Small intestine (tissue), 7 donors: Measurements from ENCODE around the gene MFAP4. TPM values are rescaled to one million over a fixed set of nuclear protein-coding genes. Genes with fewer than 3 reads are reported as not detected.

ENCODE experiments used
- DNase-seq, 2 donors: peaks; one replicate each; pipeline versions ENCODE4 v3.0.0 to v3.0.0-alpha.2; 2013
- FAIRE-seq: peaks from 2 replicates; lab custom pipeline; 2012; peaks lifted over from hg19 to GRCh38; lab: Jason Lieb, UNC
- H3K27ac ChIP-seq, 3 donors: one replicate each; pipeline ENCODE4 v1.5.1; 2013; ENCODE audit warnings: low read length in 2 of 3, mild to moderate bottlenecking in 2 of 3, control low read depth in 1 of 3, inconsistent platforms in 1 of 3, low read depth in 1 of 3, moderate library complexity in 1 of 3
- H3K27me3 ChIP-seq, 3 donors: one replicate each; pipeline ENCODE4 v1.6.1; 2013; ENCODE audit warnings: low read length in 3 of 3, inconsistent platforms in 1 of 3; ENCODE audit not compliant: control insufficient read depth in 3 of 3, insufficient read depth in 3 of 3
- H3K36me3 ChIP-seq, 3 donors: one replicate each; pipeline ENCODE4 v1.6.1; 2013; ENCODE audit warnings: low read length in 3 of 3, inconsistent platforms in 1 of 3, low read depth in 1 of 3, mild to moderate bottlenecking in 1 of 3, moderate library complexity in 1 of 3; ENCODE audit not compliant: control insufficient read depth in 3 of 3, insufficient read depth in 2 of 3
- H3K4me1 ChIP-seq, 3 donors: one replicate each; pipeline ENCODE4 v1.6.1; 2013; ENCODE audit warnings: low read length in 2 of 3, inconsistent platforms in 1 of 3, low read depth in 1 of 3, mild to moderate bottlenecking in 1 of 3, moderate library complexity in 1 of 3; ENCODE audit not compliant: control insufficient read depth in 3 of 3, insufficient read depth in 2 of 3
- H3K4me3 ChIP-seq, 3 donors: one replicate each; pipeline ENCODE4 v1.5.1; 2013; ENCODE audit warnings: low read length in 3 of 3, control low read depth in 1 of 3, inconsistent platforms in 1 of 3, low read depth in 1 of 3, mild to moderate bottlenecking in 1 of 3, moderate library complexity in 1 of 3
- H3K9me3 ChIP-seq, 2 donors: one replicate each; pipeline ENCODE4 v1.6.1; 2013; ENCODE audit warnings: low read depth in 1 of 2, low read length in 1 of 2; ENCODE audit not compliant: control insufficient read depth in 2 of 2, insufficient read depth in 1 of 2
- WGBS, 3 donors: extraction: QIAGEN DNeasy Blood & Tissue Kit; methylation state at CpG; one replicate each; pipeline ENCODE4 v1.1.7; 2013; 5-methylcytosine and 5-hydroxymethylcytosine counted together
- polyA plus RNA-seq, 4 donors: library from polyadenylated mRNA; stranded (reverse) in 3 of 4; unstranded in 1 of 4; fragments of 200-250 nt in 3 of 4; fragments of 120-200 nt in 1 of 4; gene quantifications; one replicate each; pipeline versions ENCODE4 v1.2.1 to v1.2.3, GENCODE V29; 2013
- donor health status: healthy with polysubstance abuse.
- donor health status: control.
- donor health status: control.
- donor health status: Bipolar disorder and iron deficiency.
- donor health status: healthy.

The MFAP4 gene
- polyA plus RNA-seq, 4 donors: 2.2 to 108 (median 35.4) TPM

GRCh38 chr17:19398301-19399181 is 11.6 kb upstream of the MFAP4 start:
- 43 to 53% (median 50%) methylated on average over 2 of the region's 2 CpGs for WGBS, 3 donors
- H3K9me3 ChIP-seq: no peaks in the 10 kb centered on the region
- peaks cover 6 to 15% (median 12%) of the 10 kb centered on the region in 3 donors for H3K4me1 ChIP-seq
- peak overlapping the region in 2 of 3 donors; percentile 60 to 80 for H3K27ac ChIP-seq
- no peaks in the 10 kb centered on the region for H3K36me3 ChIP-seq
- no peaks in the 10 kb centered on the region for H3K27me3 ChIP-seq
- FAIRE-seq (no peak), DNase-seq (peak; percentile 50 to 68)
- no peak overlapping the region for H3K4me3 ChIP-seq

- Histone ChIP-seq H3K4me3 (no peak overlapping the region), H3K27me3 (no peaks in the 10 kb centered on the region), H3K4me1 (peaks cover 6 to 15% (median 12%) of the 10 kb centered on the region in 3 donors), H3K9me3 (no peaks in the 10 kb centered on the region), H3K36me3 (no peaks in the 10 kb centered on the region), H3K27ac (peak overlapping the region in 2 of 3 donors; percentile 60 to 80)
- WGBS, 3 donors: 20 to 49% (median 34%) methylated on average over 6 of the region's 6 CpGs
- DNase-seq: no peak
- FAIRE-seq: no peak
These were observed 10.6 kb upstream of the MFAP4 start for GRCh38 chr17:19397556-19398041.

GRCh38 chr17:19392303-19392702 is 5.3 kb upstream of the MFAP4 start:
- DNase-seq: no peak

GRCh38 chr17:19391432-19391831 is 4.4 kb upstream of the MFAP4 start:
- no peak for DNase-seq
- no peak overlapping the region for H3K27ac ChIP-seq
- WGBS, 3 donors: 85 to 93% (median 93%) methylated on average over 7 of the region's 7 CpGs
- no peaks in the 10 kb centered on the region for H3K9me3 ChIP-seq
- no peaks in the 10 kb centered on the region for H3K27me3 ChIP-seq
- peaks cover 0 to 6% (median 0%) of the 10 kb centered on the region in 3 donors for H3K36me3 ChIP-seq
- H3K4me1 ChIP-seq: peaks cover 8 to 30% (median 12%) of the 10 kb centered on the region in 3 donors
- no peak overlapping the region for H3K4me3 ChIP-seq
- no peak for FAIRE-seq

More at GRCh38 chr17:19392303-19392702, 5.3 kb upstream of the MFAP4 start:
- no peak overlapping the region for H3K4me3 ChIP-seq
- peaks cover 7 to 22% (median 12%) of the 10 kb centered on the region in 3 donors for H3K4me1 ChIP-seq
- H3K27me3 ChIP-seq: no peaks in the 10 kb centered on the region
- no peak overlapping the region for H3K27ac ChIP-seq
- 84 to 87% (median 87%) methylated on average over 7 of the region's 7 CpGs for WGBS, 3 donors
- FAIRE-seq: no peak
- no peaks in the 10 kb centered on the region for H3K9me3 ChIP-seq
- H3K36me3 ChIP-seq: peaks cover 0 to 4% (median 0%) of the 10 kb centered on the region in 3 donors

GRCh38 chr17:19390951-19391350 is 4.0 kb upstream of the MFAP4 start:
- H3K27ac ChIP-seq: no peak overlapping the region
- no peaks in the 10 kb centered on the region for H3K27me3 ChIP-seq
- WGBS, 3 donors: 90 to 97% (median 94%) methylated on average over 2 of the region's 2 CpGs
- peaks cover 8 to 30% (median 12%) of the 10 kb centered on the region in 3 donors for H3K4me1 ChIP-seq
- no peaks in the 10 kb centered on the region for H3K9me3 ChIP-seq
- FAIRE-seq: no peak
- no peak overlapping the region for H3K4me3 ChIP-seq
- DNase-seq: no peak
- H3K36me3 ChIP-seq: peaks cover 0 to 11% (median 0%) of the 10 kb centered on the region in 3 donors

GRCh38 chr17:19388791-19389785 is 2.1 kb upstream of the MFAP4 start:
- Histone ChIP-seq H3K9me3 (no peaks in the 10 kb centered on the region), H3K4me1 (peaks cover 8 to 46% (median 12%) of the 10 kb centered on the region in 3 donors), H3K4me3 (no peak overlapping the region), H3K27me3 (no peaks in the 10 kb centered on the region), H3K27ac (peak overlapping the region in 2 of 3 donors; percentile 87 to 88), H3K36me3 (peaks cover 0 to 30% (median 0%) of the 10 kb centered on the region in 3 donors)
- DNase-seq (peak in 1 of 2 donors; percentile 17), FAIRE-seq (no peak)
- 67 to 89% (median 81%) methylated on average over 5 of the region's 5 CpGs for WGBS, 3 donors

GRCh38 chr17:19387921-19388521 is 1.0 kb upstream of the MFAP4 start:
- H3K27me3 ChIP-seq: no peaks in the 10 kb centered on the region
- 52 to 67% (median 53%) methylated on average over 2 of the region's 2 CpGs for WGBS, 3 donors
- peak; percentile 85 to 87 for DNase-seq
- peak overlapping the region; percentile 63 to 88 (median 87) for H3K27ac ChIP-seq
- H3K36me3 ChIP-seq: peaks cover 0 to 41% (median 4%) of the 10 kb centered on the region in 3 donors
- no peak overlapping the region for H3K4me3 ChIP-seq
- no peak for FAIRE-seq
- no peaks in the 10 kb centered on the region for H3K9me3 ChIP-seq
- H3K4me1 ChIP-seq: peaks cover 8 to 46% (median 12%) of the 10 kb centered on the region in 3 donors
